Endothelial cell of umbilical vein (primary cell): ENCODE measurements around the gene FAM53B. TPM values are rescaled to one million over a fixed set of nuclear protein-coding genes. Genes with fewer than 3 reads are reported as not detected.

ENCODE experiments used
- BruUV-seq: library from RNA; stranded (reverse); fragments of 400-500 nt; replicated peaks from 2 replicates; lab custom pipeline; 2021; lab: Mats Ljungman, UMichigan
- CTCF ChIA-PET: fragments of 300-600, 350-600 bp; sonication (Branson Sonifier 250); formaldehyde crosslinking; loops from one replicate; lab custom pipeline; 2021; ENCODE audit warnings: antibody characterized with exemption, inconsistent platforms; lab: Charles Lee
- POLR2A ChIA-PET: fragments of 300-600, 350-600 bp; sonication (Branson Sonifier 250); formaldehyde crosslinking; loops from one replicate; lab custom pipeline; 2021; ENCODE audit warnings: antibody characterized with exemption, inconsistent platforms; lab: Charles Lee
- DNase-seq: peaks from one replicate; pipeline ENCODE4 v3.0.0-alpha.2; 2011; ENCODE audit warnings: low read depth, low spot score
- FAIRE-seq: peaks from 2 replicates; lab custom pipeline; 2011; peaks lifted over from hg19 to GRCh38; lab: Jason Lieb, UNC
- H2AFZ ChIP-seq: 2 replicates; pipeline ENCODE4 v1.6.0; 2012; ENCODE audit warnings: low read depth, low read length, control low read depth, inconsistent platforms
- H3K27ac ChIP-seq: 2 replicates; pipeline ENCODE4 v1.5.1; 2011; ENCODE audit warnings: low read depth, mild to moderate bottlenecking, control low read depth, low read length, moderate library complexity; ENCODE audit not compliant: insufficient read depth
- H3K27me3 ChIP-seq, 2 experiments: 2 replicates each; pipeline versions ENCODE4 v1.6.0 to v1.6.1; 2011; ENCODE audit warnings: low read length in 2 of 2, mixed read lengths in 1 of 2; ENCODE audit not compliant: control insufficient read depth in 2 of 2, insufficient read depth in 2 of 2
- H3K36me3 ChIP-seq, 2 experiments: 2 replicates in 1 of 2; 3 replicates in 1 of 2; pipeline ENCODE4 v1.5.1; 2011; ENCODE audit warnings: low read length in 2 of 2, mild to moderate bottlenecking in 1 of 2, moderate library complexity in 1 of 2; ENCODE audit not compliant: control insufficient read depth in 2 of 2, insufficient read depth in 2 of 2; ENCODE audit errors: extremely low read depth in 1 of 2
- H3K4me1 ChIP-seq: 3 replicates; pipeline ENCODE4 v1.5.1; 2011; ENCODE audit warnings: mild to moderate bottlenecking, low read length; ENCODE audit not compliant: control insufficient read depth, insufficient read depth; ENCODE audit errors: extremely low read depth
- H3K4me2 ChIP-seq: 2 replicates; pipeline ENCODE4 v1.6.1; 2011; ENCODE audit warnings: low read length, control low read depth, mixed read lengths; ENCODE audit not compliant: insufficient read depth
- H3K4me3 ChIP-seq, 3 experiments: fragments of 200-600 bp in 1 of 3; sonication (generic), shearing (Covaris generic) in 1 of 3; replicated peaks in 1 of 3; 2 replicates each; pipeline ENCODE4 v1.5.1; 2011 to 2016; ENCODE audit warnings: control low read depth in 3 of 3, low read length in 3 of 3, mild to moderate bottlenecking in 2 of 3, inconsistent platforms in 1 of 3, low read depth in 1 of 3, moderate library complexity in 1 of 3; ENCODE audit not compliant: insufficient read depth in 1 of 3
- H3K79me2 ChIP-seq: 2 replicates; pipeline ENCODE4 v1.6.0; 2012; ENCODE audit warnings: low read length, inconsistent platforms; ENCODE audit not compliant: control insufficient read depth, insufficient read depth
- H3K9ac ChIP-seq: replicated peaks from 2 replicates; pipeline ENCODE3; 2011; ENCODE audit warnings: low read length, control low read depth; ENCODE audit not compliant: insufficient read depth; ENCODE audit errors: extremely low read depth
- H3K9me1 ChIP-seq: replicated peaks from 3 replicates; pipeline ENCODE4 v1.6.0; 2011; ENCODE audit warnings: mild to moderate bottlenecking, low read length; ENCODE audit not compliant: control insufficient read depth, insufficient read depth; ENCODE audit errors: extremely low read depth
- H3K9me3 ChIP-seq: replicated peaks from 2 replicates; pipeline ENCODE4 v1.5.1; 2012; ENCODE audit warnings: low read length, inconsistent platforms; ENCODE audit not compliant: control insufficient read depth, insufficient read depth
- H4K20me1 ChIP-seq: replicated peaks from 2 replicates; pipeline ENCODE3; 2011; ENCODE audit warnings: mild to moderate bottlenecking, low read length; ENCODE audit not compliant: control insufficient read depth, insufficient read depth; ENCODE audit errors: extremely low read depth
- EZH2 ChIP-seq: IDR thresholded peaks from 2 replicates; pipeline ENCODE4 v1.6.1; 2012; ENCODE audit warnings: borderline replicate concordance, low read depth, mild to moderate bottlenecking, moderate library complexity, low read length, inconsistent platforms; ENCODE audit not compliant: severe bottlenecking
- FOS ChIP-seq: IDR thresholded peaks from 2 replicates; pipeline ENCODE4 v1.6.1; 2011; ENCODE audit warnings: mild to moderate bottlenecking, low read length, moderate library complexity, borderline replicate concordance; ENCODE audit not compliant: insufficient read depth
- GATA2 ChIP-seq: IDR thresholded peaks from 2 replicates; pipeline ENCODE4 v1.7.0; 2011; ENCODE audit warnings: low read depth, mild to moderate bottlenecking, moderate library complexity, mixed read lengths, low read length; ENCODE audit not compliant: insufficient read length, insufficient read depth
- JUN ChIP-seq: IDR thresholded peaks from 2 replicates; pipeline ENCODE4 v1.6.1; 2011; ENCODE audit warnings: borderline replicate concordance, low read depth; ENCODE audit not compliant: insufficient read length, insufficient read depth
- MYC ChIP-seq: IDR thresholded peaks from one replicate; pipeline ENCODE4 v1.6.1; 2011; ENCODE audit warnings: mild to moderate bottlenecking, low read depth, low read length
- POLR2A ChIP-seq: IDR thresholded peaks from 2 replicates; pipeline ENCODE4 v1.6.1; 2012; ENCODE audit warnings: low read depth, mild to moderate bottlenecking, control low read depth, low read length
- POLR2AphosphoS5 ChIP-seq: IDR thresholded peaks from 2 replicates; pipeline ENCODE4 v1.6.1; 2012; ENCODE audit warnings: low read depth, mild to moderate bottlenecking, control low read depth, low read length, moderate library complexity; ENCODE audit not compliant: insufficient read depth
- dilution Hi-C: fragments of 300-500 bp; cut with MboI; formaldehyde crosslinking; loops from one replicate; pipeline ENCODE4 v1.15.0; 2019; ENCODE audit warnings: low sequenced_read_pairs; ENCODE audit not compliant: extremely low pct_ligation_motif_present
- intact Hi-C: fragments of 100-400 bp; cut with micrococcal nuclease; formaldehyde crosslinking; loops from one replicate; pipeline ENCODE4 v1.10.0; 2022
- polyA plus RNA-seq, 4 experiments: library from polyadenylated mRNA; depleted of rRNA in 3 of 4; stranded (reverse) in 3 of 4; unstranded in 1 of 4; fragments of >200 nt; gene quantifications; 2 replicates each; pipeline versions ENCODE4 v1.2.1 to v1.2.3, GENCODE V29; 2011 to 2012; ENCODE audit warnings: missing spikeins in 1 of 4
- total RNA-seq: library from RNA; stranded (reverse); gene quantifications from 2 replicates; pipeline ENCODE4 v1.2.3, GENCODE V29; 2021
- TF ChIP-seq, protein P1 (sequence below): IDR thresholded peaks from 2 replicates; pipeline ENCODE4 v1.6.1; 2011; ENCODE audit not compliant: insufficient read depth, insufficient read length
- TF ChIP-seq, protein P2 (sequence below), 2 donors: IDR thresholded peaks; 1 replicate in 1 of 2; 2 replicates in 1 of 2; pipeline ENCODE4 v1.5.1; 2011; ENCODE audit warnings: low read length in 2 of 2, mild to moderate bottlenecking in 2 of 2, moderate library complexity in 2 of 2, control low read depth in 1 of 2, inconsistent platforms in 1 of 2, low read depth in 1 of 2; ENCODE audit not compliant: insufficient read depth in 1 of 2; ENCODE audit errors: extremely low read depth in 1 of 2

FAM53B gene
- total and polyA plus RNA-seq, 2 donors (not counting 3 experiments of a cell fraction or from before 2014, with no cell fraction given) = 8.5 to 21.1 TPM

DNA sequence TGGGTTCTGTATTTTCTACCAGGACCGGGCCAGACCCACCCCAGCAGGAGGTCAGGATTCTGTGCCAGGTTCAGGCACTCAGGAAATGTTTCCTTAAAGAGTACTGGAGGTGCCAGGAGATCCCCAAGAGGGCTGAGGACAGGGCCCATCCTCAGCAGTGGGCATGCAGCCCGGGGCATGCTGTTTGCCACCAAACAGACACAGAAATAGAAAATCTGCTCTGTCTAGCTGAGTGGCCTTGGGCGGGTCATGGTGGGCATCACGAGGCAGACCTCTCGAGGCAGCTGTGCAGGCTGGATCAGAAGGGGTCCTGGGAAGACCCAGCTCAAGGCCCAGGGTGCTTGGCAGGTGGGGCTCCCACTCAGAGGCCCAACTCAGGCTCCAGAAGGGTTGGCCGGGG lies 105.0 kb downstream of the FAM53B start:
- DNase-seq = no peak
- dilution Hi-C loops = no loop called here
- H3K9me1 ChIP-seq = no peaks in the 10 kb centered on the region
- no peaks in the 10 kb centered on the region for H3K79me2 ChIP-seq
- no peaks in the 10 kb centered on the region for H3K9me3 ChIP-seq
- no peak overlapping the region for H3K4me3 ChIP-seq
- no peaks in the 10 kb centered on the region for H3K4me1 ChIP-seq
- TF ChIP-seq, protein P1, sequence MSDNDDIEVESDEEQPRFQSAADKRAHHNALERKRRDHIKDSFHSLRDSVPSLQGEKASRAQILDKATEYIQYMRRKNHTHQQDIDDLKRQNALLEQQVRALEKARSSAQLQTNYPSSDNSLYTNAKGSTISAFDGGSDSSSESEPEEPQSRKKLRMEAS = no peak
- FAIRE-seq = no peak
- no peak overlapping the region for H3K9ac ChIP-seq
- ChIA-PET CTCF (interaction anchor here (1.4 kb wide), 1 partner anchor 102 kb away, joined by 4 read pairs; no protein-coding TSS in a partner anchor), POLR2A (no interaction called here)
- H3K4me2 ChIP-seq = no peak overlapping the region
- no peaks in the 10 kb centered on the region for H4K20me1 ChIP-seq
- BruUV-seq = no TSS peak
- no peak overlapping the region for H2AFZ ChIP-seq
- no peak overlapping the region for H3K27ac ChIP-seq
- H3K36me3 ChIP-seq = no peaks in the 10 kb centered on the region
- intact Hi-C loops = no loop called here
- no peaks in the 10 kb centered on the region for H3K27me3 ChIP-seq

DNA sequence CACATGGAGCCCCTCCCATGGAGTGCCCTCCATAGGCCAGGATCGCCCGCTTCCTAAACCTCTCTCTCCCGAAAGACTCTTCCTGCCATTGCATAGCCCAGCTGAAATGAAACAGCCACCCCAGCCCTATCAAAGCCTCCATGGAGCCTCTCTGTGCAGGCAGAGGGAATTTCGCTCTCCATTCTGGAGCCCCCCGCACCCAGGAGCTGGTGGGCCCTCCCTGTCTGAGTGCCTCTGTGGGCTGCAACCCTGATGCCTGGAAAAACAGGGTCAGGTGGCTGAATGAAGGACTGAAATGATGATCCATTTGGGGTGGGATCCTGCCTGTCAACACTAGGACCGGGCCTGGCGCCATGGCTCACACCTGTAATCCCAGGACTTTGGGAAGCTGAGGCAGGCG lies 106.4 kb downstream of the FAM53B start:
- ChIA-PET POLR2A (no interaction called here), CTCF (interaction anchor here (0.7 to 0.9 kb wide), 2 partner anchors 9 to 81 kb away, joined by 3 read pairs; no protein-coding TSS in a partner anchor)
- no peaks in the 10 kb centered on the region for H3K36me3 ChIP-seq
- TF ChIP-seq, protein P1 = no peak
- TF ChIP-seq, protein P2, sequence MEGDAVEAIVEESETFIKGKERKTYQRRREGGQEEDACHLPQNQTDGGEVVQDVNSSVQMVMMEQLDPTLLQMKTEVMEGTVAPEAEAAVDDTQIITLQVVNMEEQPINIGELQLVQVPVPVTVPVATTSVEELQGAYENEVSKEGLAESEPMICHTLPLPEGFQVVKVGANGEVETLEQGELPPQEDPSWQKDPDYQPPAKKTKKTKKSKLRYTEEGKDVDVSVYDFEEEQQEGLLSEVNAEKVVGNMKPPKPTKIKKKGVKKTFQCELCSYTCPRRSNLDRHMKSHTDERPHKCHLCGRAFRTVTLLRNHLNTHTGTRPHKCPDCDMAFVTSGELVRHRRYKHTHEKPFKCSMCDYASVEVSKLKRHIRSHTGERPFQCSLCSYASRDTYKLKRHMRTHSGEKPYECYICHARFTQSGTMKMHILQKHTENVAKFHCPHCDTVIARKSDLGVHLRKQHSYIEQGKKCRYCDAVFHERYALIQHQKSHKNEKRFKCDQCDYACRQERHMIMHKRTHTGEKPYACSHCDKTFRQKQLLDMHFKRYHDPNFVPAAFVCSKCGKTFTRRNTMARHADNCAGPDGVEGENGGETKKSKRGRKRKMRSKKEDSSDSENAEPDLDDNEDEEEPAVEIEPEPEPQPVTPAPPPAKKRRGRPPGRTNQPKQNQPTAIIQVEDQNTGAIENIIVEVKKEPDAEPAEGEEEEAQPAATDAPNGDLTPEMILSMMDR (IDR thresholded peaks at IDR 0.05; ENCODE audit: extremely low read depth in 1 of 2, insufficient read depth in 1 of 2, low read depth in 1 of 2, low read length in 2 of 2) = no peak
- TF ChIP-seq GATA2 (no peak), POLR2AphosphoS5 (no peak), JUN (no peak), MYC (no peak), POLR2A (no peak), FOS (no peak), EZH2 (no peak)
- no peak overlapping the region for H3K4me2 ChIP-seq
- no peaks in the 10 kb centered on the region for H3K27me3 ChIP-seq
- H3K27ac ChIP-seq = no peak overlapping the region
- DNase-seq = no peak
- no peaks in the 10 kb centered on the region for H3K9me1 ChIP-seq
- H3K9ac ChIP-seq = no peak overlapping the region
- H4K20me1 ChIP-seq = no peaks in the 10 kb centered on the region
- H3K9me3 ChIP-seq = no peaks in the 10 kb centered on the region
- dilution Hi-C loops = no loop called here
- intact Hi-C loops = no loop called here
- no peaks in the 10 kb centered on the region for H3K79me2 ChIP-seq
- BruUV-seq = no TSS peak
- FAIRE-seq = no peak
- H2AFZ ChIP-seq = no peak overlapping the region
- no peak overlapping the region for H3K4me3 ChIP-seq
- H3K4me1 ChIP-seq = no peaks in the 10 kb centered on the region
